HFF-Myc (cell line): ENCODE data around the gene COPS4.

Experiments used
- DNase-seq: peaks from one replicate; pipeline ENCODE4 v3.0.0-alpha.2; 2011; ENCODE audit warnings: low read depth; ENCODE audit errors: extremely low read depth
- H3K4me3 ChIP-seq: replicated peaks from 2 replicates; pipeline ENCODE4 v1.5.1; 2011; ENCODE audit warnings: low read depth, mild to moderate bottlenecking, control low read depth, low read length
- CTCF ChIP-seq: IDR thresholded peaks from 2 replicates; pipeline ENCODE4 v1.5.1; 2012; ENCODE audit warnings: mild to moderate bottlenecking, low read depth, low read length, control low read depth; ENCODE audit errors: missing control alignments

The COPS4 gene

GRCh38 chr4:83115656-83116285 is 80.8 kb downstream of the COPS4 start:
- H3K4me3 ChIP-seq, result no peak overlapping the region
- no peak for TF ChIP-seq CTCF
- DNase-seq, result no peak

GRCh38 chr4:83118869-83119268 is 83.9 kb downstream of the COPS4 start:
- DNase-seq, result no peak
- H3K4me3 ChIP-seq, result no peak overlapping the region
- no peak for TF ChIP-seq CTCF

- no peak overlapping the region for H3K4me3 ChIP-seq
- no peak for DNase-seq
- TF ChIP-seq CTCF, result no peak
Measured at GRCh38 chr4:83121246-83121645, 86.3 kb downstream of the COPS4 start.

GRCh38 chr4:83124111-83124780 is 89.3 kb downstream of the COPS4 start:
- H3K4me3 ChIP-seq, result no peak overlapping the region
- no peak for DNase-seq
- TF ChIP-seq CTCF, result no peak
